AG04450 (cell line): ENCODE data around the gene HCN1. TPM values are rescaled to one million over a fixed set of nuclear protein-coding genes. Genes with fewer than 3 reads are reported as not detected.

Experiments used
- CTCF ChIA-PET: fragments of 300-600, 350-600 bp; formaldehyde crosslinking; extraction: SDS; loops from one replicate; lab custom pipeline; 2022; ENCODE audit warnings: antibody characterized with exemption, inconsistent platforms; lab: Charles Lee
- POLR2A ChIA-PET: fragments of 350-600 bp; formaldehyde crosslinking; extraction: SDS; loops from one replicate; lab custom pipeline; 2021; ENCODE audit warnings: antibody characterized with exemption, inconsistent platforms; lab: Yijun Ruan, JAX
- DNase-seq: peaks from one replicate; pipeline ENCODE4 v3.0.0-alpha.2; 2011; ENCODE audit warnings: low read depth, low spot score
- H3K27ac ChIP-seq: one replicate; pipeline ENCODE4 v1.5.1; 2012; ENCODE audit warnings: low read depth, low read length, control low read depth
- H3K27me3 ChIP-seq: one replicate; pipeline ENCODE4 v1.6.0; 2012; ENCODE audit warnings: low read length; ENCODE audit not compliant: control insufficient read depth, insufficient read depth
- H3K4me3 ChIP-seq: 2 replicates; pipeline ENCODE4 v1.5.1; 2011; ENCODE audit warnings: mild to moderate bottlenecking, low read depth, low read length, control low read depth
- H3K9me3 ChIP-seq: 2 replicates; pipeline ENCODE4 v1.5.1; 2012; ENCODE audit warnings: low read length; ENCODE audit not compliant: control insufficient read depth, insufficient read depth
- polyA plus RNA-seq: library from polyadenylated mRNA; depleted of rRNA; stranded (reverse); fragments of >200 nt; gene quantifications from 2 replicates; pipeline ENCODE4 v1.2.3, GENCODE V29; 2011
- TF ChIP-seq, protein P1 (sequence below): IDR thresholded peaks from 2 replicates; pipeline ENCODE4 v1.5.1; 2011; ENCODE audit warnings: low read depth, low read length, control low read depth, inconsistent platforms

HCN1 gene
- polyA plus RNA-seq, 1 experiment: not detected

- Histone ChIP-seq H3K4me3 (no peak overlapping the region), H3K9me3 (no peaks in the 10 kb centered on the region), H3K27ac (no peak overlapping the region), H3K27me3 (no peaks in the 10 kb centered on the region)
- DNase-seq: no peak
- ChIA-PET CTCF (no interaction called here), POLR2A (no interaction called here)
- TF ChIP-seq, protein P1, sequence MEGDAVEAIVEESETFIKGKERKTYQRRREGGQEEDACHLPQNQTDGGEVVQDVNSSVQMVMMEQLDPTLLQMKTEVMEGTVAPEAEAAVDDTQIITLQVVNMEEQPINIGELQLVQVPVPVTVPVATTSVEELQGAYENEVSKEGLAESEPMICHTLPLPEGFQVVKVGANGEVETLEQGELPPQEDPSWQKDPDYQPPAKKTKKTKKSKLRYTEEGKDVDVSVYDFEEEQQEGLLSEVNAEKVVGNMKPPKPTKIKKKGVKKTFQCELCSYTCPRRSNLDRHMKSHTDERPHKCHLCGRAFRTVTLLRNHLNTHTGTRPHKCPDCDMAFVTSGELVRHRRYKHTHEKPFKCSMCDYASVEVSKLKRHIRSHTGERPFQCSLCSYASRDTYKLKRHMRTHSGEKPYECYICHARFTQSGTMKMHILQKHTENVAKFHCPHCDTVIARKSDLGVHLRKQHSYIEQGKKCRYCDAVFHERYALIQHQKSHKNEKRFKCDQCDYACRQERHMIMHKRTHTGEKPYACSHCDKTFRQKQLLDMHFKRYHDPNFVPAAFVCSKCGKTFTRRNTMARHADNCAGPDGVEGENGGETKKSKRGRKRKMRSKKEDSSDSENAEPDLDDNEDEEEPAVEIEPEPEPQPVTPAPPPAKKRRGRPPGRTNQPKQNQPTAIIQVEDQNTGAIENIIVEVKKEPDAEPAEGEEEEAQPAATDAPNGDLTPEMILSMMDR: no peak
Observed at GRCh38 chr5:45542421-45542820, 153.8 kb downstream of the HCN1 start.

DNA sequence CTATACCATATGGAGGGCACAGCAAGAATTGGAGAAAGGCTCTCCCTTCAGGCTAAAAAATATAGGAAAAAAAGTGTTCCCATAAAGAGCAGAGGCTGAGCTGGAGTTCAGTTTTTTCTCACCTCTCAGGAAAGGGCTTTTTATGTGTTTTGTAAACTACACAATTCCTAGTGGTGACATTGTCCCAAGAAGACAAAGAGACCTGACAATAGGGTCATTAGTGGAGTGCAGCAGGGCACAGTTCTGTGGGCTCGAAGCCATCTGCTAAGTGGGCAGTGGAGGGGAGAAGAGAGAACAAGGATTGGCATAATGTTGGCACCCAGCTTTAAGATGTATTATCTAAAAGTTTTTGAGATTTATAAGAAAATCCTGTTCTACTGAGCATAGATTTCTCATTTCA, 162.5 kb downstream of the HCN1 start:
- no peak for DNase-seq
- H3K4me3 ChIP-seq: no peak overlapping the region
- H3K9me3 ChIP-seq: peaks cover 3% of the 10 kb centered on the region; the same call in 1 of the 2 replicates
- POLR2A ChIA-PET: no interaction called here
- no peak overlapping the region for H3K27ac ChIP-seq
- TF ChIP-seq, protein P1: no peak
- H3K27me3 ChIP-seq: no peaks in the 10 kb centered on the region
- CTCF ChIA-PET: no interaction called here

GRCh38 chr5:45532826-45533624, 163.2 kb downstream of the HCN1 start:
- CTCF ChIA-PET: no interaction called here
- H3K9me3 ChIP-seq: peaks cover 3% of the 10 kb centered on the region; the same call in 1 of the 2 replicates
- no peak for DNase-seq
- TF ChIP-seq, protein P1: no peak
- H3K27ac ChIP-seq: no peak overlapping the region
- no peaks in the 10 kb centered on the region for H3K27me3 ChIP-seq
- POLR2A ChIA-PET: no interaction called here
- no peak overlapping the region for H3K4me3 ChIP-seq

- ChIA-PET CTCF (interaction anchor here (0.6 to 1.3 kb wide), 5 partner anchors 101 to 662 kb away, joined by 3 to 6 read pairs (median 3); no protein-coding TSS in a partner anchor), POLR2A (no interaction called here)
- Histone ChIP-seq H3K9me3 (no peaks in the 10 kb centered on the region), H3K4me3 (no peak overlapping the region), H3K27me3 (no peaks in the 10 kb centered on the region), H3K27ac (no peak overlapping the region)
- DNase-seq: no peak
- TF ChIP-seq, protein P1: peak; percentile 14; the same call in 1 of the 2 replicates
Observed at GRCh38 chr5:45521067-45521466, 175.1 kb downstream of the HCN1 start.

DNA sequence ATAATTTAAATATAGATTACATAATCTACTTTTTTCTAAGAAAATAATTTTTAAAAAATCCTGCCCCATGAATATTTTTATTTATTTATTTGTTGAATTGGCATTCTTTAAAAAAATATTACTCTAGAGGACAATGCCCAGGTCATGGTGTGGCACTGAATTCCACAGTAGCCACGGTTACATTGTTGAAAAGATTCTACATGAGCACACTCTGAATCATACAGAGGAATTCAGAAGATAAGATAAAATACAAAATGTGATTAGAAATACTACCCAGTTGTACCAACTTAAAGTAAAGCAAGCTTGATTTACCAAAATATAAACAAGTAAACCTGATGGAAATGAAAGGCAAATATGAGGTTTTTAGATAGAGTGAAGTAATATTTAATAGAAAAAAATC, 183.7 kb downstream of the HCN1 start:
- H3K4me3 ChIP-seq: no peak overlapping the region
- TF ChIP-seq, protein P1: no peak
- H3K9me3 ChIP-seq: peaks cover 2% of the 10 kb centered on the region; the same call in 1 of the 2 replicates
- no peak overlapping the region for H3K27ac ChIP-seq
- ChIA-PET CTCF (no interaction called here), POLR2A (no interaction called here)
- no peaks in the 10 kb centered on the region for H3K27me3 ChIP-seq
- DNase-seq: no peak
